Adrenal gland (tissue), 5 donors: ENCODE results near the gene MYL7.
"Not testable (repeated sequence)": the region's sequence is repeated elsewhere in the genome, so short reads cannot be mapped to it uniquely, and the experiment has no call there.

Experiments used
- POLR2A ChIP-seq, 2 donors: fragments of 450-650 bp; IDR thresholded peaks; one replicate each; pipeline ENCODE4 v1.6.1; 2017; ENCODE audit warnings: antibody characterized with exemption in 2 of 2, mild to moderate bottlenecking in 2 of 2, moderate library complexity in 1 of 2
- TF ChIP-seq, protein P1 (sequence below), 6 experiments: fragments of 450-650 bp in 4 of 6; fragments of 200-600 bp in 2 of 6; sonication (generic) in 1 of 6; IDR thresholded peaks; 1 replicate in 5 of 6; 2 replicates in 1 of 6; pipeline versions ENCODE4 v1.5.1 to v1.8.0; 2016 to 2021; ENCODE audit warnings: antibody characterized with exemption in 6 of 6, mild to moderate bottlenecking in 2 of 6, moderate library complexity in 1 of 6
- donor health status: DM: no; HTN: no; CAD: no.

DNA sequence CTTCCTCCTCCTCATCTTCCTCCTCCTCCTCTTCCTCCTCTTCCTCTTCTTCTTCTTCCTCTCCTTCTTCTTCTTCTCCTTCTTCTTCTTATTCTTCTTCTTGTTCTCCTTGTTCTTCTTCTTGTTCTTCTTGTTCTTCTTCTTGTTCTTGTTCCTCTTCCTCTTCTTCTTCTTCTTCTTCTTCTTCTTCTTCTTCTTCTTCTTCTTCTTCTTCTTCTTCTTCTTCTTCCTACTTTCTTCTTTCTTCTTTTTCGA, 33.5 kb upstream of the MYL7 start:
- TF ChIP-seq, protein P1, sequence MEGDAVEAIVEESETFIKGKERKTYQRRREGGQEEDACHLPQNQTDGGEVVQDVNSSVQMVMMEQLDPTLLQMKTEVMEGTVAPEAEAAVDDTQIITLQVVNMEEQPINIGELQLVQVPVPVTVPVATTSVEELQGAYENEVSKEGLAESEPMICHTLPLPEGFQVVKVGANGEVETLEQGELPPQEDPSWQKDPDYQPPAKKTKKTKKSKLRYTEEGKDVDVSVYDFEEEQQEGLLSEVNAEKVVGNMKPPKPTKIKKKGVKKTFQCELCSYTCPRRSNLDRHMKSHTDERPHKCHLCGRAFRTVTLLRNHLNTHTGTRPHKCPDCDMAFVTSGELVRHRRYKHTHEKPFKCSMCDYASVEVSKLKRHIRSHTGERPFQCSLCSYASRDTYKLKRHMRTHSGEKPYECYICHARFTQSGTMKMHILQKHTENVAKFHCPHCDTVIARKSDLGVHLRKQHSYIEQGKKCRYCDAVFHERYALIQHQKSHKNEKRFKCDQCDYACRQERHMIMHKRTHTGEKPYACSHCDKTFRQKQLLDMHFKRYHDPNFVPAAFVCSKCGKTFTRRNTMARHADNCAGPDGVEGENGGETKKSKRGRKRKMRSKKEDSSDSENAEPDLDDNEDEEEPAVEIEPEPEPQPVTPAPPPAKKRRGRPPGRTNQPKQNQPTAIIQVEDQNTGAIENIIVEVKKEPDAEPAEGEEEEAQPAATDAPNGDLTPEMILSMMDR (IDR thresholded peaks at IDR 0.05) = not testable (repeated sequence)
- not testable (repeated sequence) for TF ChIP-seq POLR2A (IDR thresholded peaks at IDR 0.05)
